ENCODE data around the gene EVX2. TPM values are rescaled to one million over a fixed set of nuclear protein-coding genes. Genes with fewer than 3 reads are reported as not detected.

Gene EVX2
- total RNA-seq, 1 experiment from 2014 or later, result not detected

- TF ChIP-seq ZSCAN18 (CRISPR knock-in tag; IDR thresholded peaks at IDR 0.05) (no peak), RELA (CRISPR knock-in tag; IDR thresholded peaks at IDR 0.05; ENCODE audit: borderline replicate concordance) (no peak)
These were observed 19.8 kb downstream of the EVX2 start (continued) for GRCh38 chr2:176063958-176064357.

GRCh38 chr2:176056406-176056805 lies 27.4 kb downstream of the EVX2 start:
- H3K27ac Mint-ChIP-seq, result no peak overlapping the region
- H3K36me3 Mint-ChIP-seq, result no peaks in the 10 kb centered on the region
- no peak for TF ChIP-seq E2F5 (CRISPR knock-in tag; IDR thresholded peaks at IDR 0.05)
- no peak for TF ChIP-seq GRHL2 (CRISPR knock-in tag; IDR thresholded peaks at IDR 0.05; ENCODE audit: insufficient replicate concordance, severe bottlenecking)
- TF ChIP-seq ZNF396 (CRISPR knock-in tag; IDR thresholded peaks at IDR 0.05; ENCODE audit: borderline replicate concordance), result no peak
- no peak for TF ChIP-seq CBFB (CRISPR knock-in tag; IDR thresholded peaks at IDR 0.05; ENCODE audit: low read depth)
- no peak for TF ChIP-seq MAX (CRISPR knock-in tag; IDR thresholded peaks at IDR 0.05)
- no peak for TF ChIP-seq TEAD4 (CRISPR knock-in tag; IDR thresholded peaks at IDR 0.05)
- TF ChIP-seq CTCF (IDR thresholded peaks at IDR 0.05), result no peak
- TF ChIP-seq FOXP4 (CRISPR knock-in tag; IDR thresholded peaks at IDR 0.05), result no peak
- TF ChIP-seq GTF2I (CRISPR knock-in tag; conservative IDR thresholded peaks at IDR 0.05), result no peak
- TF ChIP-seq USF1 (CRISPR knock-in tag; IDR thresholded peaks at IDR 0.05), result no peak
- TF ChIP-seq TCF7 (CRISPR knock-in tag; IDR thresholded peaks at IDR 0.05; ENCODE audit: low read depth), result no peak
- no peak for TF ChIP-seq GABPB1 (CRISPR knock-in tag; IDR thresholded peaks at IDR 0.05)
- no peak for TF ChIP-seq ZNF671 (CRISPR knock-in tag; IDR thresholded peaks at IDR 0.05)
- no peak for TF ChIP-seq NFE2L1 (CRISPR knock-in tag; IDR thresholded peaks at IDR 0.05)
- no peak for TF ChIP-seq ZNF416 (CRISPR knock-in tag; IDR thresholded peaks at IDR 0.05)
- no peaks in the 10 kb centered on the region for H3K4me1 Mint-ChIP-seq
- ATAC-seq (no peak), DNase-seq (ENCODE audit: low spot score) (no peak)
- POLR2A ChIA-PET, result no interaction called here
- H3K4me3 Mint-ChIP-seq, result no peak overlapping the region
- CTCF ChIA-PET, result no interaction called here
- H3K27me3 Mint-ChIP-seq (ENCODE audit: low read depth), result peaks cover 15% of the 10 kb centered on the region
- no peaks in the 10 kb centered on the region for H3K9me3 Mint-ChIP-seq

- Mint-ChIP-seq H3K27me3 (ENCODE audit: low read depth) (peaks cover 2% of the 10 kb centered on the region; the same call in 1 of the 2 replicates), H3K27ac (no peak overlapping the region), H3K9me3 (peaks cover 8% of the 10 kb centered on the region), H3K36me3 (peaks cover 2% of the 10 kb centered on the region; the same call in 1 of the 2 replicates), H3K4me3 (no peak overlapping the region), H3K4me1 (no peaks in the 10 kb centered on the region)
- DNase-seq (ENCODE audit: low spot score) (no peak), ATAC-seq (no peak)
- ChIA-PET CTCF (no interaction called here), POLR2A (no interaction called here)
- TF ChIP-seq IRF2 (CRISPR knock-in tag; IDR thresholded peaks at IDR 0.05; ENCODE audit: borderline replicate concordance, low read depth) (no peak), STAT6 (CRISPR knock-in tag; conservative IDR thresholded peaks at IDR 0.05; ENCODE audit: low read depth) (no peak), ATF2 (CRISPR knock-in tag; IDR thresholded peaks at IDR 0.05; ENCODE audit: borderline replicate concordance, low read depth) (no peak), SMAD4 (CRISPR knock-in tag; IDR thresholded peaks at IDR 0.05) (no peak), NFYB (CRISPR knock-in tag; conservative IDR thresholded peaks at IDR 0.05; ENCODE audit: low read depth) (no peak), JAZF1 (CRISPR knock-in tag; IDR thresholded peaks at IDR 0.05) (no peak)
These were observed 44.4 kb downstream of the EVX2 start for GRCh38 chr2:176039375-176039774.

Data from WTC11 (cell line).